SK-N-SH (cell line): ENCODE data around the gene FGF7. TPM values are rescaled to one million over a fixed set of nuclear protein-coding genes. Genes with fewer than 3 reads are reported as not detected.

Experiments used
- CTCF ChIA-PET: fragments of 300-600, 350-600 bp; formaldehyde crosslinking; extraction: SDS; loops from one replicate; lab custom pipeline; 2021; lab: Yijun Ruan, JAX
- POLR2A ChIA-PET: fragments of 350-600 bp; sonication (Branson Sonifier 250); formaldehyde crosslinking; extraction: SDS; loops from one replicate; lab custom pipeline; 2020; ENCODE audit warnings: antibody characterized with exemption, inconsistent platforms; lab: Yijun Ruan, JAX
- DNase-seq: peaks from one replicate; pipeline ENCODE4 v3.0.0; 2012
- H2AFZ ChIP-seq: fragments of 200-600 bp; sonication (generic); 2 replicates; pipeline ENCODE4 v1.8.1; 2016; ENCODE audit warnings: antibody characterized with exemption, mild to moderate bottlenecking, low read depth
- H3F3A ChIP-seq: fragments of 200-600 bp; sonication (generic); replicated peaks from 2 replicates; pipeline ENCODE3; 2016; ENCODE audit warnings: antibody characterized with exemption, mild to moderate bottlenecking; ENCODE audit not compliant: insufficient read depth
- H3K27ac ChIP-seq, 2 experiments: fragments of 200-500 bp in 1 of 2; fragments of 200-600 bp in 1 of 2; sonication (Bioruptor generic) in 1 of 2; sonication (generic), shearing (Covaris generic) in 1 of 2; 2 replicates each; pipeline versions ENCODE4 v1.5.1 to v1.6.1; 2014 to 2016; ENCODE audit warnings: low read depth in 2 of 2, inconsistent platforms in 1 of 2, low read length in 1 of 2, mild to moderate bottlenecking in 1 of 2, mixed read lengths in 1 of 2
- H3K27me3 ChIP-seq: fragments of 200-600 bp; sonication (generic), shearing (Covaris generic); 2 replicates; pipeline ENCODE4 v1.6.1; 2016; ENCODE audit warnings: mixed run types; ENCODE audit not compliant: insufficient read depth
- H3K36me3 ChIP-seq, 2 experiments: fragments of 200-500 bp in 1 of 2; fragments of 200-600 bp in 1 of 2; sonication (Bioruptor generic) in 1 of 2; sonication (generic) in 1 of 2; replicated peaks in 1 of 2; 2 replicates each; pipeline versions ENCODE3 to v1.5.1; 2014 to 2016; ENCODE audit warnings: low read length in 1 of 2, mild to moderate bottlenecking in 1 of 2; ENCODE audit not compliant: insufficient read depth in 2 of 2, control insufficient read depth in 1 of 2
- H3K4me1 ChIP-seq, 2 experiments: fragments of 200-500 bp in 1 of 2; fragments of 200-600 bp in 1 of 2; sonication (Bioruptor generic) in 1 of 2; sonication (generic), shearing (Covaris generic) in 1 of 2; 2 replicates each; pipeline versions ENCODE4 v1.5.1 to v1.6.1; 2014 to 2016; ENCODE audit warnings: low read depth in 1 of 2, low read length in 1 of 2, mixed run types in 1 of 2; ENCODE audit not compliant: insufficient read depth in 2 of 2, control insufficient read depth in 1 of 2
- H3K4me2 ChIP-seq: fragments of 200-600 bp; sonication (generic), shearing (Covaris generic); 2 replicates; pipeline ENCODE4 v1.6.1; 2017; ENCODE audit warnings: mixed run types
- H3K4me3 ChIP-seq, 2 experiments: fragments of 200-500 bp in 1 of 2; fragments of 200-600 bp in 1 of 2; sonication (Bioruptor generic) in 1 of 2; sonication (generic), shearing (Covaris generic) in 1 of 2; 2 replicates each; pipeline versions ENCODE4 v1.5.1 to v1.8.1; 2014 to 2016; ENCODE audit warnings: low read depth in 2 of 2, inconsistent platforms in 1 of 2, low read length in 1 of 2, mild to moderate bottlenecking in 1 of 2, mixed read lengths in 1 of 2, moderate library complexity in 1 of 2
- H3K79me2 ChIP-seq: fragments of 200-600 bp; sonication (generic); 2 replicates; pipeline ENCODE4 v1.8.1; 2017; ENCODE audit warnings: mild to moderate bottlenecking; ENCODE audit not compliant: insufficient read depth
- H3K9ac ChIP-seq: fragments of 200-600 bp; sonication (generic); 2 replicates; pipeline ENCODE4 v1.6.1; 2017; ENCODE audit warnings: mixed run types
- H3K9me2 ChIP-seq: fragments of 200-600 bp; sonication (generic); 2 replicates; pipeline ENCODE4 v1.6.1; 2017; ENCODE audit warnings: mixed run types
- H3K9me3 ChIP-seq: fragments of 200-600 bp; sonication (generic); 2 replicates; pipeline ENCODE4 v1.6.1; 2017; ENCODE audit warnings: mixed run types, mild to moderate bottlenecking, moderate library complexity
- H4K20me1 ChIP-seq: fragments of 200-600 bp; sonication (generic); 2 replicates; pipeline ENCODE4 v1.6.1; 2017; ENCODE audit warnings: mild to moderate bottlenecking, mixed run types; ENCODE audit not compliant: insufficient read depth
- CHD2 ChIP-seq: fragments of 150-350 bp; IDR thresholded peaks from 2 replicates; pipeline ENCODE4 v1.6.1; 2018; ENCODE audit warnings: low read length; ENCODE audit not compliant: partially characterized antibody
- EZH2phosphoT487 ChIP-seq: fragments of 200-600 bp; sonication (generic); IDR thresholded peaks from 2 replicates; pipeline ENCODE4 v1.6.1; 2017; ENCODE audit warnings: low read depth, mixed run types, mild to moderate bottlenecking, antibody characterized with exemption, moderate library complexity, borderline replicate concordance
- FOSL2 ChIP-seq: IDR thresholded peaks from 2 replicates; pipeline ENCODE4 v1.4.0; 2012; ENCODE audit warnings: low read depth, mild to moderate bottlenecking, moderate library complexity, borderline replicate concordance
- FOXJ3 ChIP-seq: sonication (generic); formaldehyde crosslinking; IDR thresholded peaks from 2 replicates; pipeline ENCODE4 v1.5.1; 2020; ENCODE audit warnings: mild to moderate bottlenecking, missing genetic modification reagents
- FOXM1 ChIP-seq: IDR thresholded peaks from 2 replicates; pipeline ENCODE4 v1.4.0; 2012; ENCODE audit warnings: low read depth, mild to moderate bottlenecking
- GATA2 ChIP-seq: sonication (generic); formaldehyde crosslinking; IDR thresholded peaks from 2 replicates; pipeline ENCODE4 v1.5.0; 2020; ENCODE audit warnings: mild to moderate bottlenecking, missing genetic modification reagents
- POLR2AphosphoS5 ChIP-seq: IDR thresholded peaks from 2 replicates; pipeline ENCODE4 v1.6.1; 2012; ENCODE audit warnings: low read depth, low read length
- RAD21 ChIP-seq: IDR thresholded peaks from 2 replicates; pipeline ENCODE4 v1.6.1; 2012; ENCODE audit warnings: mild to moderate bottlenecking, low read length
- RCOR1 ChIP-seq: fragments of 150-350 bp; IDR thresholded peaks from 2 replicates; pipeline ENCODE4 v1.6.1; 2017; ENCODE audit warnings: antibody characterized with exemption, low read length
- RFX5 ChIP-seq: IDR thresholded peaks from 2 replicates; pipeline ENCODE4 v1.6.1; 2012; ENCODE audit warnings: mild to moderate bottlenecking, improper control_type of control experiment, low read length
- TEAD4 ChIP-seq: IDR thresholded peaks from 2 replicates; pipeline ENCODE4 v1.4.0; 2012; ENCODE audit warnings: mild to moderate bottlenecking, borderline replicate concordance; ENCODE audit not compliant: insufficient read depth
- YY1 ChIP-seq: IDR thresholded peaks from 2 replicates; pipeline ENCODE4 v1.4.0; 2012; ENCODE audit warnings: low read depth, mild to moderate bottlenecking
- WGBS: methylation state at CpG from one replicate; pipeline ENCODE4 v1.1.6; 2017; ENCODE audit warnings: low lambda C conversion rate; 5-methylcytosine and 5-hydroxymethylcytosine counted together
- polyA plus RNA-seq, 3 experiments: library from polyadenylated mRNA; depleted of rRNA; stranded (reverse); fragments of >200 nt; gene quantifications; 2 replicates each; pipeline ENCODE4 v1.2.3, GENCODE V29; 2012
- TF ChIP-seq, protein P1 (sequence below): fragments of 150-350 bp; IDR thresholded peaks from 2 replicates; pipeline ENCODE4 v1.6.1; 2016; ENCODE audit warnings: mild to moderate bottlenecking, low read depth, low read length
- TF ChIP-seq, protein P2 (sequence below): IDR thresholded peaks from 2 replicates; pipeline ENCODE4 v1.4.0; 2012; ENCODE audit warnings: low read depth, borderline replicate concordance
- TF ChIP-seq, protein P3 (sequence below): fragments of 200-600 bp; sonication (generic); IDR thresholded peaks from 2 replicates; pipeline ENCODE4 v1.6.1; 2017; ENCODE audit warnings: antibody characterized with exemption, mild to moderate bottlenecking, moderate library complexity
- TF ChIP-seq, protein P4 (sequence below): fragments of 150-350 bp; IDR thresholded peaks from 2 replicates; pipeline ENCODE4 v1.6.1; 2017; ENCODE audit warnings: antibody characterized with exemption, low read length, low read depth, borderline replicate concordance
- TF ChIP-seq, protein P5 (sequence below): IDR thresholded peaks from 2 replicates; pipeline ENCODE4 v1.4.0; 2012; ENCODE audit warnings: low read depth

FGF7 gene
- polyA plus RNA-seq, 1 of the 3 experiments (the other 2 are of a cell fraction): 0.25 TPM

- H2AFZ ChIP-seq: no peak overlapping the region; the same call in 1 of the 2 replicates
- no peaks in the 10 kb centered on the region for H3K27me3 ChIP-seq
- ChIA-PET POLR2A (no interaction called here), CTCF (no interaction called here)
- no peaks in the 10 kb centered on the region for H4K20me1 ChIP-seq
- H3K9ac ChIP-seq: no peak overlapping the region
- no peaks in the 10 kb centered on the region for H3K9me3 ChIP-seq
- H3K36me3 ChIP-seq: no peaks in the 10 kb centered on the region
- WGBS: 92% methylated on average over 5 of the region's 5 CpGs
- peaks cover 4% of the 10 kb centered on the region for H3F3A ChIP-seq
- peaks cover 1 to 3% of the 10 kb centered on the region in 2 experiments; a peak in 2 of 4 replicates for H3K4me1 ChIP-seq
- DNase-seq: no peak
- H3K4me2 ChIP-seq: no peak overlapping the region
- H3K4me3 ChIP-seq: no peak overlapping the region
- no peak overlapping the region for H3K27ac ChIP-seq
- no peaks in the 10 kb centered on the region for H3K79me2 ChIP-seq
- no peaks in the 10 kb centered on the region; the same call in 1 of the 2 replicates for H3K9me2 ChIP-seq
- no peak for TF ChIP-seq GATA2
- no peak for TF ChIP-seq RAD21
- no peak for TF ChIP-seq FOXJ3 (CRISPR knock-in tag)
- no peak for TF ChIP-seq RCOR1
- TF ChIP-seq RFX5: no peak
- TF ChIP-seq YY1: no peak
- TF ChIP-seq CHD2: no peak
- TF ChIP-seq, protein P1, sequence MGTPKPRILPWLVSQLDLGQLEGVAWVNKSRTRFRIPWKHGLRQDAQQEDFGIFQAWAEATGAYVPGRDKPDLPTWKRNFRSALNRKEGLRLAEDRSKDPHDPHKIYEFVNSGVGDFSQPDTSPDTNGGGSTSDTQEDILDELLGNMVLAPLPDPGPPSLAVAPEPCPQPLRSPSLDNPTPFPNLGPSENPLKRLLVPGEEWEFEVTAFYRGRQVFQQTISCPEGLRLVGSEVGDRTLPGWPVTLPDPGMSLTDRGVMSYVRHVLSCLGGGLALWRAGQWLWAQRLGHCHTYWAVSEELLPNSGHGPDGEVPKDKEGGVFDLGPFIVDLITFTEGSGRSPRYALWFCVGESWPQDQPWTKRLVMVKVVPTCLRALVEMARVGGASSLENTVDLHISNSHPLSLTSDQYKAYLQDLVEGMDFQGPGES: no peak
- TF ChIP-seq EZH2phosphoT487: no peak
- TF ChIP-seq POLR2AphosphoS5: no peak
Observed at GRCh38 chr15:49428409-49429095, 5.5 kb downstream of the FGF7 start.

- Histone ChIP-seq H3F3A (peaks cover under 1% of the 10 kb centered on the region), H3K4me2 (no peak overlapping the region), H3K27me3 (no peaks in the 10 kb centered on the region), H3K9me2 (no peaks in the 10 kb centered on the region; the same call in 1 of the 2 replicates), H3K79me2 (no peaks in the 10 kb centered on the region), H2AFZ (no peak overlapping the region), H3K4me3 (no peak overlapping the region), H3K9ac (no peak overlapping the region), H3K9me3 (no peaks in the 10 kb centered on the region), H3K27ac (no peak overlapping the region), H3K36me3 (no peaks in the 10 kb centered on the region), H4K20me1 (no peaks in the 10 kb centered on the region), H3K4me1 (no peaks in the 10 kb centered on the region; a peak in 1 of 4 replicates)
- DNase-seq: no peak
- ChIA-PET POLR2A (no interaction called here), CTCF (interaction anchor here (1.0 kb wide), 1 partner anchor 9 kb away, joined by 3 read pairs; no protein-coding TSS in a partner anchor)
- WGBS: 69% methylated on average over 1 of the region's 1 CpG
- TF ChIP-seq TEAD4 (no peak), EZH2phosphoT487 (no peak), GATA2 (no peak), FOXM1 (no peak), RAD21 (no peak), POLR2AphosphoS5 (no peak), FOSL2 (no peak)
- TF ChIP-seq, protein P1: no peak
- TF ChIP-seq, protein P2, sequence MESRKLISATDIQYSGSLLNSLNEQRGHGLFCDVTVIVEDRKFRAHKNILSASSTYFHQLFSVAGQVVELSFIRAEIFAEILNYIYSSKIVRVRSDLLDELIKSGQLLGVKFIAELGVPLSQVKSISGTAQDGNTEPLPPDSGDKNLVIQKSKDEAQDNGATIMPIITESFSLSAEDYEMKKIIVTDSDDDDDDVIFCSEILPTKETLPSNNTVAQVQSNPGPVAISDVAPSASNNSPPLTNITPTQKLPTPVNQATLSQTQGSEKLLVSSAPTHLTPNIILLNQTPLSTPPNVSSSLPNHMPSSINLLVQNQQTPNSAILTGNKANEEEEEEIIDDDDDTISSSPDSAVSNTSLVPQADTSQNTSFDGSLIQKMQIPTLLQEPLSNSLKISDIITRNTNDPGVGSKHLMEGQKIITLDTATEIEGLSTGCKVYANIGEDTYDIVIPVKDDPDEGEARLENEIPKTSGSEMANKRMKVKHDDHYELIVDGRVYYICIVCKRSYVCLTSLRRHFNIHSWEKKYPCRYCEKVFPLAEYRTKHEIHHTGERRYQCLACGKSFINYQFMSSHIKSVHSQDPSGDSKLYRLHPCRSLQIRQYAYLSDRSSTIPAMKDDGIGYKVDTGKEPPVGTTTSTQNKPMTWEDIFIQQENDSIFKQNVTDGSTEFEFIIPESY: no peak
- TF ChIP-seq, protein P3, sequence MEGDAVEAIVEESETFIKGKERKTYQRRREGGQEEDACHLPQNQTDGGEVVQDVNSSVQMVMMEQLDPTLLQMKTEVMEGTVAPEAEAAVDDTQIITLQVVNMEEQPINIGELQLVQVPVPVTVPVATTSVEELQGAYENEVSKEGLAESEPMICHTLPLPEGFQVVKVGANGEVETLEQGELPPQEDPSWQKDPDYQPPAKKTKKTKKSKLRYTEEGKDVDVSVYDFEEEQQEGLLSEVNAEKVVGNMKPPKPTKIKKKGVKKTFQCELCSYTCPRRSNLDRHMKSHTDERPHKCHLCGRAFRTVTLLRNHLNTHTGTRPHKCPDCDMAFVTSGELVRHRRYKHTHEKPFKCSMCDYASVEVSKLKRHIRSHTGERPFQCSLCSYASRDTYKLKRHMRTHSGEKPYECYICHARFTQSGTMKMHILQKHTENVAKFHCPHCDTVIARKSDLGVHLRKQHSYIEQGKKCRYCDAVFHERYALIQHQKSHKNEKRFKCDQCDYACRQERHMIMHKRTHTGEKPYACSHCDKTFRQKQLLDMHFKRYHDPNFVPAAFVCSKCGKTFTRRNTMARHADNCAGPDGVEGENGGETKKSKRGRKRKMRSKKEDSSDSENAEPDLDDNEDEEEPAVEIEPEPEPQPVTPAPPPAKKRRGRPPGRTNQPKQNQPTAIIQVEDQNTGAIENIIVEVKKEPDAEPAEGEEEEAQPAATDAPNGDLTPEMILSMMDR: no peak
- TF ChIP-seq, protein P4, sequence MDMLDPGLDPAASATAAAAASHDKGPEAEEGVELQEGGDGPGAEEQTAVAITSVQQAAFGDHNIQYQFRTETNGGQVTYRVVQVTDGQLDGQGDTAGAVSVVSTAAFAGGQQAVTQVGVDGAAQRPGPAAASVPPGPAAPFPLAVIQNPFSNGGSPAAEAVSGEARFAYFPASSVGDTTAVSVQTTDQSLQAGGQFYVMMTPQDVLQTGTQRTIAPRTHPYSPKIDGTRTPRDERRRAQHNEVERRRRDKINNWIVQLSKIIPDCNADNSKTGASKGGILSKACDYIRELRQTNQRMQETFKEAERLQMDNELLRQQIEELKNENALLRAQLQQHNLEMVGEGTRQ: no peak
- TF ChIP-seq, protein P5, sequence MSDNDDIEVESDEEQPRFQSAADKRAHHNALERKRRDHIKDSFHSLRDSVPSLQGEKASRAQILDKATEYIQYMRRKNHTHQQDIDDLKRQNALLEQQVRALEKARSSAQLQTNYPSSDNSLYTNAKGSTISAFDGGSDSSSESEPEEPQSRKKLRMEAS: no peak
Observed at GRCh38 chr15:49430046-49430445, 7.0 kb downstream of the FGF7 start.
